ENCODE measurements around the gene SLC39A6. TPM values are rescaled to one million over a fixed set of nuclear protein-coding genes. Genes with fewer than 3 reads are reported as not detected.

Gene SLC39A6
- total RNA-seq, 1 experiment from 2014 or later: 33.9 TPM

GRCh38 chr18:36096955-36097354 is 32.2 kb downstream of the SLC39A6 start:
- H2BK12ac ChIP-seq (ENCODE audit: insufficient read length, low read depth, low read length): no peak overlapping the region
- H4K8ac ChIP-seq (replicated peaks; ENCODE audit: insufficient read length, low read depth, low read length): no peak overlapping the region
- no peaks in the 10 kb centered on the region for H3K79me1 ChIP-seq (ENCODE audit: insufficient read depth, low read depth, low read length, poor library complexity, severe bottlenecking)
- H3K23me2 ChIP-seq (ENCODE audit: insufficient read length, low read depth, low read length, poor library complexity, severe bottlenecking): no peaks in the 10 kb centered on the region
- Mint-ChIP-seq H3K9me3 (peaks cover 1 to 9% of the 10 kb centered on the region in 2 experiments), H3K36me3 (ENCODE audit: insufficient read depth in 1 of 3, low read depth in 3 of 3) (peaks cover 0 to 6% (median 2%) of the 10 kb centered on the region in 3 experiments; a peak in 5 of 7 replicates), H3K4me3 (no peak overlapping the region), H3K4me1 (no peaks in the 10 kb centered on the region), H3K27ac (no peak overlapping the region), H3K27me3 (ENCODE audit: low read depth) (no peaks in the 10 kb centered on the region)
- H3K56ac ChIP-seq (ENCODE audit: insufficient read length, low read depth, low read length): no peak overlapping the region
- H3K9ac ChIP-seq (ENCODE audit: extremely low read depth, insufficient read length, low read length): no peak overlapping the region
- no peak overlapping the region for H4K5ac ChIP-seq (ENCODE audit: insufficient read length, low read depth, low read length)
- no peak overlapping the region for H4K91ac ChIP-seq (ENCODE audit: insufficient read length, low read depth, low read length)
- peaks cover 6% of the 10 kb centered on the region for H3K9me3 ChIP-seq (ENCODE audit: control insufficient read depth, low read depth, low read length)
- no peak overlapping the region for H2AK5ac ChIP-seq (ENCODE audit: insufficient read length, low read length)
- DNase-seq: no peak
- H3K14ac ChIP-seq (ENCODE audit: insufficient read depth, low read length): no peak overlapping the region
- H2BK20ac ChIP-seq (ENCODE audit: low read depth, low read length, poor library complexity, severe bottlenecking): no peak overlapping the region
- H3K4me1 ChIP-seq (ENCODE audit: insufficient read depth, low read length): no peaks in the 10 kb centered on the region
- H3K4ac ChIP-seq (ENCODE audit: low read depth, low read length): no peak overlapping the region
- H3K79me2 ChIP-seq (ENCODE audit: insufficient read depth, low read length): no peaks in the 10 kb centered on the region
- no peak overlapping the region for H3T11ph ChIP-seq (ENCODE audit: low read length)
- H3K27me3 ChIP-seq (ENCODE audit: insufficient read depth, low read length): no peaks in the 10 kb centered on the region
- H2AFZ ChIP-seq (ENCODE audit: low read length): no peak overlapping the region
- no peak overlapping the region for H3K27ac ChIP-seq (ENCODE audit: insufficient read length, low read depth, low read length)
- no peak overlapping the region for H2BK5ac ChIP-seq (ENCODE audit: insufficient read length, low read length)
- TF ChIP-seq, protein P1, sequence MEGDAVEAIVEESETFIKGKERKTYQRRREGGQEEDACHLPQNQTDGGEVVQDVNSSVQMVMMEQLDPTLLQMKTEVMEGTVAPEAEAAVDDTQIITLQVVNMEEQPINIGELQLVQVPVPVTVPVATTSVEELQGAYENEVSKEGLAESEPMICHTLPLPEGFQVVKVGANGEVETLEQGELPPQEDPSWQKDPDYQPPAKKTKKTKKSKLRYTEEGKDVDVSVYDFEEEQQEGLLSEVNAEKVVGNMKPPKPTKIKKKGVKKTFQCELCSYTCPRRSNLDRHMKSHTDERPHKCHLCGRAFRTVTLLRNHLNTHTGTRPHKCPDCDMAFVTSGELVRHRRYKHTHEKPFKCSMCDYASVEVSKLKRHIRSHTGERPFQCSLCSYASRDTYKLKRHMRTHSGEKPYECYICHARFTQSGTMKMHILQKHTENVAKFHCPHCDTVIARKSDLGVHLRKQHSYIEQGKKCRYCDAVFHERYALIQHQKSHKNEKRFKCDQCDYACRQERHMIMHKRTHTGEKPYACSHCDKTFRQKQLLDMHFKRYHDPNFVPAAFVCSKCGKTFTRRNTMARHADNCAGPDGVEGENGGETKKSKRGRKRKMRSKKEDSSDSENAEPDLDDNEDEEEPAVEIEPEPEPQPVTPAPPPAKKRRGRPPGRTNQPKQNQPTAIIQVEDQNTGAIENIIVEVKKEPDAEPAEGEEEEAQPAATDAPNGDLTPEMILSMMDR (conservative IDR thresholded peaks at IDR 0.05): no peak
- H2BK120ac ChIP-seq (ENCODE audit: low read depth, low read length, poor library complexity, severe bottlenecking): no peak overlapping the region
- H4K20me1 ChIP-seq (ENCODE audit: control insufficient read depth, insufficient read depth, insufficient read length): no peaks in the 10 kb centered on the region
- H3K23ac ChIP-seq (ENCODE audit: insufficient read length, low read depth, low read length): no peak overlapping the region
- no peak overlapping the region for H2BK15ac ChIP-seq (ENCODE audit: low read depth, low read length)
- no peak overlapping the region for H3K18ac ChIP-seq (ENCODE audit: insufficient read length, low read depth, low read length)
- no peak overlapping the region for H3K4me2 ChIP-seq (ENCODE audit: insufficient read depth, insufficient read length, low read length)

Measured in H9 (cell line).